Measurements from ENCODE around the gene FAM25G. TPM values are rescaled to one million over a fixed set of nuclear protein-coding genes. Genes with fewer than 3 reads are reported as not detected.

The FAM25G gene
- total RNA-seq: not detected in 2 replicates

DNA sequence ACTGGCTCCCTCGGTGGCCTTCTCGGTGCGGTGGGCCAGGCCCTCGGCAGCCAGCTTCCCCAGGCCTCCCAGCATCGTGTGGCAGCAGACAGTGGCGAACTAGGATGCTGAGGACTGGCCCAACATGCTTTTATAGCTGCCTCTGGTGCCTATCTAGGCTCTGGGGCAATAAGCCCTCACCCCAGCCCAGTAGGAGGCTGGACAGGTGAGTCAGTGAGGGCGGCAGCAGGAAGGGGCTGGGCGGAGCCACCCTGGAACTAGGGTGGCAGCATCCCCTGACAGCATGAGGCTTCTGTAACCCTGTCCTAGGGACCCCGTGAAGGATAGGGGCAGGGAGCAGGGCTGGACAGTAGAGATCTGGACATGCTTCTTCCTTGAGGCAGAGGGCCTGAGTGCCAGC lies at the start of gene FAM25G:
Gene FAM25G (minus strand): TSS at position 101 of the 400 bp plus-strand sequence. CDS start 26 bp downstream, at position 75.

DNA sequence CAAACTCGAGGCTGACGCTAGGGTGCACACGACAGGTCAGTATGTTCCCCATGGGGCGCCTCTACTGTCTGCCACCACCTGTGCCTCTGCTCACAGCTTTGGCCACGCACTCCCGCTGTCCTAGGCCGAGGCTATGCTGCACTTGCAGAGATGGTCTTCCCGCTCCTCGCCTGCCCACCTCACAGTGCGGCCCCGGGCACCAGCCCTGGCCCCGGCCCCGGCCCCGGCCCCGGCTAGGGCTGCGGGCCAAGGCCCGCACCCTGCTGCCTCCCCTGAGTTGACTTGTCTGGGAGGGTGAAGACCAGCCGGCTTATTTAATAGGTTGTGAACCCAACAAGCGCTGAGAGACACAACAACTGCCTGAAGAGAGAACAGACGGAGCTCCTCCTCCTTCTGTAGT lies 32.0 kb upstream of the FAM25G start, which contains the start of gene AGAP9:
Gene AGAP9 (minus strand): TSS at position 164 of the 400 bp plus-strand sequence. CDS start 112 bp downstream, at position 52.

DNA sequence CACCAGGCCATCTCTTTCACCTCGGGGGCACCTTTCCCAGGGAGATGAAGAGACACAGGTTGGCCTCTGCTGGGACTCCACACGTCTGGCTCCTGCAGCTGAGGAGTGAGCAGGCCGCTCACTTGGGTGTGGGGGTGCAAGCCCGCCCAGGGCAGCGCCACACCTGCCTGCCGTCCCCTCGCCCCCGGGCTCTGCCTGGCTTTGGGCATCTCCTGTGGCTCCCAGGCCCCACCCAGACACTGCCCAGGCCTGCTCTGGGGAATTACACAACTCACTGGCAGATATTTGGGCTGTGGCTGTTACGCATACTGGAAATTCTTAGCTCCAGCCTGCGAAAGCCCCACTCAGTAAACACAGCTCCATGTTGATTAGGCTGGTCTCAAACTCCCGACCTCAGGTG lies 7.6 kb downstream of the FAM25G start, which contains the start of gene ANXA8:
Gene ANXA8 (minus strand): TSS at position 193 of the 400 bp plus-strand sequence. CDS start 182 bp downstream, at position 11.

Small RNAs within 50 kb of the gene (small RNA-seq; reads per million reads assigned to genes)
- gene AL591684.3 (not detected), gene RNA5SP312 (not detected)

Other genes starting within 250 kb of the FAM25G start
- not detected in 2 replicates for gene GDF10, start 191.5 kb downstream of the FAM25G start, total RNA-seq
- not detected in 2 replicates for gene GDF2, start 169.2 kb downstream of the FAM25G start, total RNA-seq
- not detected in 2 replicates for gene RBP3, start 143.3 kb downstream of the FAM25G start, total RNA-seq
- gene ZNF488, start 107.4 kb downstream of the FAM25G start, total RNA-seq: 0.10 and 0.33 TPM in 2 replicates
- not detected in 2 replicates for gene ANXA8, start 7.6 kb downstream of the FAM25G start, total RNA-seq
- gene AGAP9, start 31.9 kb upstream of the FAM25G start, total RNA-seq: 2.6 and 4.3 TPM in 2 replicates